K562 (cell line): Measurements from ENCODE around the gene TTLL10. TPM values are rescaled to one million over a fixed set of nuclear protein-coding genes. Genes with fewer than 3 reads are reported as not detected.

Experiments used
- ETS1 ChIP-seq: conservative IDR thresholded peaks from 2 replicates; pipeline ENCODE4 v1.6.1; 2011; ENCODE audit warnings: low read depth, mild to moderate bottlenecking, low read length; ENCODE audit not compliant: control insufficient read depth
- GATA2 ChIP-seq: sonication (generic); formaldehyde crosslinking; IDR thresholded peaks from 2 replicates; pipeline ENCODE4 v1.4.0; 2020; ENCODE audit warnings: mild to moderate bottlenecking, missing genetic modification reagents
- IRF1 ChIP-seq: sonication (generic); formaldehyde crosslinking; IDR thresholded peaks from 2 replicates; pipeline ENCODE4 v1.8.0; 2022; ENCODE audit warnings: missing genetic modification reagents, mild to moderate bottlenecking, borderline replicate concordance
- KLF1 ChIP-seq: fragments of 450-650 bp; IDR thresholded peaks from 2 replicates; pipeline ENCODE4 v1.6.1; 2016; ENCODE audit warnings: missing genetic modification characterization, missing compliant biosample characterization
- KLF6 ChIP-seq: fragments of 250-450 bp; sonication (Bioruptor Pico); IDR thresholded peaks from 2 replicates; pipeline ENCODE4 v1.4.0; 2020; ENCODE audit warnings: mild to moderate bottlenecking, moderate library complexity, borderline replicate concordance
- NFIX ChIP-seq: fragments of 250-450 bp; sonication (Bioruptor Pico); IDR thresholded peaks from 2 replicates; pipeline ENCODE4 v1.4.0; 2020; ENCODE audit warnings: low read depth, mild to moderate bottlenecking, moderate library complexity
- POLR3A ChIP-seq: IDR thresholded peaks from 2 replicates; pipeline ENCODE4 v1.6.1; 2011; ENCODE audit warnings: borderline replicate concordance, mild to moderate bottlenecking, moderate library complexity; ENCODE audit not compliant: insufficient read length, insufficient read depth; ENCODE audit errors: extremely low read depth
- TGIF2 ChIP-seq: sonication (generic); formaldehyde crosslinking; IDR thresholded peaks from 2 replicates; pipeline ENCODE4 v1.8.1; 2022; ENCODE audit warnings: mild to moderate bottlenecking, missing genetic modification reagents, moderate library complexity
- ZFP30 ChIP-seq: fragments of 250-450 bp; sonication (Bioruptor Pico); IDR thresholded peaks from 2 replicates; pipeline ENCODE4 v1.8.0; 2022; ENCODE audit warnings: moderate library complexity, mild to moderate bottlenecking, inconsistent platforms, borderline replicate concordance
- ZFP36 ChIP-seq: fragments of 150-350 bp; IDR thresholded peaks from 2 replicates; pipeline ENCODE4 v1.6.1; 2018; ENCODE audit warnings: low read length, low read depth; ENCODE audit not compliant: partially characterized antibody
- ZNF124 ChIP-seq: sonication (generic); formaldehyde crosslinking; IDR thresholded peaks from 2 replicates; pipeline ENCODE4 v1.8.1; 2022; ENCODE audit warnings: missing genetic modification reagents
- ZNF165 ChIP-seq: fragments of 250-450 bp; sonication (Bioruptor Pico); IDR thresholded peaks from 2 replicates; pipeline ENCODE4 v1.4.0; 2020; ENCODE audit warnings: borderline replicate concordance
- ZNF609 ChIP-seq: sonication (generic); formaldehyde crosslinking; IDR thresholded peaks from 2 replicates; pipeline ENCODE4 v1.8.1; 2023; ENCODE audit warnings: missing genetic modification reagents, mild to moderate bottlenecking, borderline replicate concordance
- ZNF766 ChIP-seq: fragments of 200-800 bp; sonication (Bioruptor generic); conservative IDR thresholded peaks from 2 replicates; pipeline ENCODE4 v1.6.1; 2016; ENCODE audit warnings: missing genetic modification characterization, missing compliant biosample characterization
- polyA plus RNA-seq, 8 experiments: library from polyadenylated mRNA; depleted of rRNA in 4 of 8; stranded (reverse) in 5 of 8; unstranded in 3 of 8; fragments of >200 nt; fragmentation: Nextera tagmentation in 2 of 8; fragmentation: Illumina TruSeq in 1 of 8; extraction: Ambion mirVana in 2 of 8; extraction: Trizol in 1 of 8; gene quantifications; 2 replicates each; pipeline versions ENCODE4 v1.2.1 to v1.2.3, GENCODE V29; 2011 to 2014; ENCODE audit warnings: inconsistent platforms in 1 of 8, missing spikeins in 1 of 8
- total RNA-seq, 7 experiments: library from RNA; depleted of rRNA in 6 of 7; stranded (reverse); fragments of >200 nt in 6 of 7; fragmentation: Illumina TruSeq in 2 of 7; extraction: Trizol in 2 of 7; gene quantifications; 2 replicates each; pipeline versions ENCODE4 v1.2.1 to v1.2.3, GENCODE V29; 2011 to 2021; ENCODE audit warnings: low replicate concordance in 1 of 7

Gene TTLL10
- total and polyA plus RNA-seq, 9 of the 15 experiments (the other 6 are each of a cell fraction or from before 2014, with no cell fraction given): not detected

GRCh38 chr1:1232208-1232795, 58.6 kb downstream of the TTLL10 start, which contains the start of gene B3GALT6 (continued):
- TF ChIP-seq ZNF609 (no peak), KLF6 (CRISPR knock-in tag) (no peak), ZNF165 (no peak), NFIX (CRISPR knock-in tag) (no peak), GATA2 (no peak), ZFP30 (no peak), ZNF766 (peak; percentile 55; the same call in 1 of the 2 replicates), ETS1 (peak; percentile 22; the same call in 1 of the 2 replicates), ZNF124 (CRISPR knock-in tag) (no peak), POLR3A (no peak), KLF1 (tag) (0 out of 2 replicates have a peak, but pooled peaks have one; percentile 28), TGIF2 (CRISPR knock-in tag) (no peak), IRF1 (CRISPR knock-in tag) (no peak), ZFP36 (no peak)
